HepG2 (cell line): ENCODE measurements around the gene NHERF2. TPM values are rescaled to one million over a fixed set of nuclear protein-coding genes. Genes with fewer than 3 reads are reported as not detected.

Experiments used
- ARNT2 ChIP-seq: sonication (generic); formaldehyde crosslinking; IDR thresholded peaks from 2 replicates; pipeline ENCODE4 v1.8.0; 2022; ENCODE audit warnings: mild to moderate bottlenecking, low read depth, missing genetic modification reagents, moderate library complexity
- ELF1 ChIP-seq: sonication (generic); formaldehyde crosslinking; IDR thresholded peaks from 2 replicates; pipeline ENCODE4 v1.4.0; 2020; ENCODE audit warnings: missing genetic modification reagents
- HNRNPL ChIP-seq: fragments of 200-400 bp; formaldehyde crosslinking; IDR thresholded peaks from 2 replicates; pipeline ENCODE4 v1.6.1; 2017; ENCODE audit warnings: mild to moderate bottlenecking, low read depth, low read length
- KLF9 ChIP-seq: IDR thresholded peaks from 2 replicates; pipeline ENCODE4 v1.6.1; 2016; ENCODE audit warnings: low read depth
- MTERF4 ChIP-seq: sonication (generic); formaldehyde crosslinking; IDR thresholded peaks from 2 replicates; pipeline ENCODE4 v1.8.0; 2023; ENCODE audit warnings: mild to moderate bottlenecking, missing genetic modification reagents
- MZF1 ChIP-seq: sonication (generic); formaldehyde crosslinking; IDR thresholded peaks from 2 replicates; pipeline ENCODE4 v1.8.1; 2023; ENCODE audit warnings: mild to moderate bottlenecking, missing genetic modification reagents, borderline replicate concordance
- NAIF1 ChIP-seq: sonication (generic); formaldehyde crosslinking; IDR thresholded peaks from 2 replicates; pipeline ENCODE4 v1.5.0; 2020; ENCODE audit warnings: mild to moderate bottlenecking, missing genetic modification reagents, borderline replicate concordance
- RAD21 ChIP-seq: fragments of 450-650 bp; formaldehyde crosslinking; IDR thresholded peaks from 2 replicates; pipeline ENCODE4 v1.5.0; 2020; ENCODE audit warnings: mild to moderate bottlenecking
- RAD51 ChIP-seq: fragments of 450-650 bp; IDR thresholded peaks from 2 replicates; pipeline ENCODE4 v1.6.1; 2016; ENCODE audit warnings: borderline replicate concordance
- SKI ChIP-seq: fragments of 450-650 bp; IDR thresholded peaks from one replicate; pipeline ENCODE4 v1.6.1; 2018; ENCODE audit warnings: mild to moderate bottlenecking; ENCODE audit not compliant: partially characterized antibody
- SMARCE1 ChIP-seq: fragments of 450-650 bp; IDR thresholded peaks from 2 replicates; pipeline ENCODE4 v1.6.1; 2017; ENCODE audit warnings: borderline replicate concordance
- SPEN ChIP-seq: sonication (generic); formaldehyde crosslinking; IDR thresholded peaks from 2 replicates; pipeline ENCODE4 v1.5.1; 2020; ENCODE audit warnings: low read depth, mild to moderate bottlenecking, missing genetic modification reagents
- SSRP1 ChIP-seq: IDR thresholded peaks from 2 replicates; pipeline ENCODE4 v1.6.1; 2016; ENCODE audit warnings: control low read depth
- TEAD3 ChIP-seq: optimal IDR thresholded peaks from 2 replicates; pipeline ENCODE3; 2016; ENCODE audit warnings: borderline replicate concordance
- TFDP2 ChIP-seq: sonication (generic); formaldehyde crosslinking; IDR thresholded peaks from 2 replicates; pipeline ENCODE4 v1.4.0; 2020; ENCODE audit warnings: missing genetic modification reagents
- ZBTB3 ChIP-seq: sonication (generic); formaldehyde crosslinking; IDR thresholded peaks from 2 replicates; pipeline ENCODE4 v1.4.0; 2020; ENCODE audit warnings: low read depth, mild to moderate bottlenecking, moderate library complexity, missing genetic modification reagents, borderline replicate concordance
- ZBTB46 ChIP-seq: sonication (generic); formaldehyde crosslinking; IDR thresholded peaks from 2 replicates; pipeline ENCODE4 v1.4.0; 2020; ENCODE audit warnings: mild to moderate bottlenecking, missing genetic modification reagents, borderline replicate concordance
- ZNF552 ChIP-seq: sonication (generic); formaldehyde crosslinking; IDR thresholded peaks from 2 replicates; pipeline ENCODE4 v1.9.0; 2022; ENCODE audit warnings: missing genetic modification reagents, mild to moderate bottlenecking, borderline replicate concordance
- ZNF589 ChIP-seq: sonication (generic); formaldehyde crosslinking; conservative IDR thresholded peaks from 2 replicates; pipeline ENCODE4 v1.8.0; 2022; ENCODE audit warnings: mild to moderate bottlenecking, moderate library complexity, missing genetic modification reagents
- ZNF615 ChIP-seq: sonication (generic); formaldehyde crosslinking; IDR thresholded peaks from 2 replicates; pipeline ENCODE4 v1.5.0; 2020; ENCODE audit warnings: mild to moderate bottlenecking, missing genetic modification reagents, borderline replicate concordance
- ZNF724P ChIP-seq: sonication (generic); formaldehyde crosslinking; IDR thresholded peaks from 2 replicates; pipeline ENCODE4 v1.8.0; 2022; ENCODE audit warnings: missing genetic modification reagents, borderline replicate concordance
- ZNF737 ChIP-seq: sonication (generic); formaldehyde crosslinking; IDR thresholded peaks from 2 replicates; pipeline ENCODE4 v1.5.0; 2020; ENCODE audit warnings: missing genetic modification reagents, mild to moderate bottlenecking, borderline replicate concordance
- ZNF792 ChIP-seq: IDR thresholded peaks from 2 replicates; pipeline ENCODE4 v1.6.1; 2016
- ZSCAN30 ChIP-seq: sonication (generic); formaldehyde crosslinking; IDR thresholded peaks from 2 replicates; pipeline ENCODE4 v1.5.0; 2020; ENCODE audit warnings: mild to moderate bottlenecking, missing genetic modification reagents
- ZSCAN5A ChIP-seq: sonication (generic); formaldehyde crosslinking; IDR thresholded peaks from 2 replicates; pipeline ENCODE4 v1.8.0; 2022; ENCODE audit warnings: mild to moderate bottlenecking, missing genetic modification reagents, borderline replicate concordance
- polyA plus RNA-seq, 8 experiments: library from polyadenylated mRNA; depleted of rRNA in 3 of 8; stranded (reverse) in 7 of 8; unstranded in 1 of 8; fragments of >200 nt; fragmentation: Illumina TruSeq in 4 of 8; extraction: Trizol in 4 of 8; gene quantifications; 2 replicates each; pipeline versions ENCODE4 v1.2.1 to v1.2.3, GENCODE V29; 2011 to 2016; ENCODE audit warnings: low read depth in 4 of 8, missing spikeins in 1 of 8, mixed read lengths in 1 of 8; ENCODE audit not compliant: insufficient read depth in 1 of 8
- total RNA-seq, 5 experiments: library from RNA; depleted of rRNA; stranded (reverse); fragments of >200 nt; fragmentation: Illumina TruSeq; extraction: Trizol; gene quantifications; 2 replicates each; pipeline ENCODE4 v1.2.3, GENCODE V29; 2016; ENCODE audit warnings: low read depth in 1 of 5

NHERF2 gene
- total and polyA plus RNA-seq, 2 of the 13 experiments (the other 11 are each of a cell fraction or from before 2014, with no cell fraction given), result 23.7 to 39.3 TPM

- TF ChIP-seq SKI (no peak), ZBTB46 (CRISPR knock-in tag) (no peak), SMARCE1 (no peak), TEAD3 (CRISPR knock-in tag) (no peak), ZSCAN30 (CRISPR knock-in tag) (no peak), SPEN (CRISPR knock-in tag) (no peak), RAD21 (CRISPR knock-in tag) (no peak), ZBTB3 (CRISPR knock-in tag) (no peak), TFDP2 (CRISPR knock-in tag) (no peak), NAIF1 (CRISPR knock-in tag) (no peak), ZNF792 (CRISPR knock-in tag) (no peak), ZNF724P (CRISPR knock-in tag) (no peak), RAD51 (no peak), KLF9 (CRISPR knock-in tag) (no peak), ZNF589 (CRISPR knock-in tag) (no peak), ZNF552 (no peak), MZF1 (CRISPR knock-in tag) (no peak), HNRNPL (peak; percentile 85), SSRP1 (CRISPR knock-in tag) (peak; percentile 44; the same call in 1 of the 2 replicates), ELF1 (CRISPR knock-in tag) (no peak), ARNT2 (CRISPR knock-in tag) (no peak), ZNF737 (CRISPR knock-in tag) (0 out of 2 replicates have a peak, but pooled peaks have one; percentile 20), ZSCAN5A (CRISPR knock-in tag) (no peak), ZNF615 (CRISPR knock-in tag) (no peak), MTERF4 (no peak)
Measured at GRCh38 chr16:2034696-2035430, 8.2 kb downstream of the NHERF2 start (continued).
